ACC112 (cell line): ENCODE measurements around the gene MYL6B.

ENCODE experiments used
- H2AFZ ChIP-seq: fragments of 200-600 bp; sonication (generic); one replicate; pipeline ENCODE4 v1.6.0; 2017; ENCODE audit warnings: antibody characterized with exemption, low read length; ENCODE audit not compliant: unreplicated experiment
- H3K27ac ChIP-seq: fragments of 200-600 bp; sonication (generic); 2 replicates; pipeline ENCODE4 v1.5.1; 2014; ENCODE audit warnings: low read depth, mild to moderate bottlenecking, antibody characterized with exemption, low read length, moderate library complexity
- H3K27me3 ChIP-seq: fragments of 200-600 bp; sonication (generic); 2 replicates; pipeline ENCODE4 v1.6.1; 2014; ENCODE audit warnings: mild to moderate bottlenecking, antibody characterized with exemption, low read length, moderate library complexity, mixed read lengths; ENCODE audit not compliant: insufficient read depth
- H3K36me3 ChIP-seq: fragments of 200-600 bp; sonication (generic); 2 replicates; pipeline ENCODE4 v1.6.1; 2016; ENCODE audit warnings: mild to moderate bottlenecking, antibody characterized with exemption, low read length, moderate library complexity, mixed read lengths; ENCODE audit not compliant: insufficient read depth
- H3K4me1 ChIP-seq: fragments of 200-600 bp; sonication (generic); one replicate; pipeline ENCODE4 v1.6.1; 2016; ENCODE audit warnings: low read length, mixed read lengths; ENCODE audit not compliant: insufficient read depth, unreplicated experiment, control insufficient read depth
- H3K4me3 ChIP-seq: fragments of 200-600 bp; sonication (generic); 2 replicates; pipeline ENCODE4 v1.5.1; 2014; ENCODE audit warnings: mild to moderate bottlenecking, low read depth, low read length
- H3K79me2 ChIP-seq: fragments of 200-600 bp; sonication (generic); one replicate; pipeline ENCODE4 v1.6.0; 2016; ENCODE audit warnings: low read length; ENCODE audit not compliant: control insufficient read depth, unreplicated experiment, insufficient read depth

The MYL6B gene

GRCh38 chr12:56137853-56138571 lies 14.4 kb upstream of the MYL6B start:
- peaks cover 37% of the 10 kb centered on the region for H3K36me3 ChIP-seq

DNA sequence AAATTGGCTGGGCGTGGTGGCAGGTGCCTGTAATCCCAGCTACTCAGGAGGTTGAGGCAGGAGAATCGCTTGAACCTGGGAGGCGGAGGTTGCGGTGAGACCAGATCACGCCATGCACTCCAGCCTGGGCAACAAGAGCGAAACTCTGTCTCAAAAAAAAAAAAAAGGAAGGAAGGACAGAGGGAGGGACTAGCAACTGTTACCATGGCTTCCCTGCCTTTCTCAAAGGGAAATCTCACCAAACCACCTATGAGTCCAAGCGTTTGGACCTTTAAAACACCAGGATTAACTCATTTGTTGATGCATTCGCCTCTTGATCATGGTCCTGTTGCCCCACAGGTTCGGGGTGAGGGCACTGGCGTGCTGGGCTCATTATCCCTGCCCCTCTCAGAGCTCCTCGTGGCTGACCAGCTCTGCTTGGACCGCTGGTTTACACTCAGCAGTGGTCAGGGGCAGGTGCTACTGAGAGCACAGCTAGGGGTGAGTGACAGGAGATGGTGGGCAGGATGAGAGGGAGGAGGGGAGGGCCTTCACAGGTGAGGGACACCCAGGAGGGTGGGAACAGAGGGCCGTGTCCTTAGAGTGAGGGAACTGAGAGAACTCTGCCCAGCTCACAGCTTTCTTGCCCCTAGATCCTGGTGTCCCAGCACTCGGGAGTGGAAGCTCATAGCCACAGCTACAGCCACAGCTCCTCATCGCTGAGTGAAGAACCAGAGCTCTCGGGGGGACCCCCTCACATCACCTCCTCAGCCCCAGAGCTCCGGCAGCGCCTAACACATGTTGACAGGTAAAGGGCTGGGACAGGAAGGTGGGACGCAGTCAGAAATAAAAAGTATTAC lies 10.2 kb upstream of the MYL6B start:
- H3K27me3 ChIP-seq: no peaks in the 10 kb centered on the region
- H3K36me3 ChIP-seq: peaks cover 26% of the 10 kb centered on the region

More at GRCh38 chr12:56137853-56138571, 14.4 kb upstream of the MYL6B start:
- no peak overlapping the region for H3K27ac ChIP-seq
- no peaks in the 10 kb centered on the region for H3K4me1 ChIP-seq
- no peak overlapping the region for H2AFZ ChIP-seq
- no peaks in the 10 kb centered on the region for H3K79me2 ChIP-seq
- no peak overlapping the region for H3K4me3 ChIP-seq
- H3K27me3 ChIP-seq: no peaks in the 10 kb centered on the region

GRCh38 chr12:56143217-56143616 lies 9.2 kb upstream of the MYL6B start:
- no peak overlapping the region for H2AFZ ChIP-seq
- no peak overlapping the region for H3K27ac ChIP-seq
- H3K4me3 ChIP-seq: no peak overlapping the region
- H3K4me1 ChIP-seq: peaks cover 6% of the 10 kb centered on the region
- peaks cover 17% of the 10 kb centered on the region for H3K36me3 ChIP-seq
- no peaks in the 10 kb centered on the region for H3K27me3 ChIP-seq
- no peaks in the 10 kb centered on the region for H3K79me2 ChIP-seq

More for the DNA sequence above, 10.2 kb upstream of the MYL6B start:
- Histone ChIP-seq H3K4me3 (no peak overlapping the region), H3K79me2 (no peaks in the 10 kb centered on the region), H3K27ac (no peak overlapping the region), H2AFZ (no peak overlapping the region), H3K4me1 (peaks cover 6% of the 10 kb centered on the region)

- Histone ChIP-seq H3K27me3 (no peaks in the 10 kb centered on the region), H3K27ac (no peak overlapping the region)
Observed at GRCh38 chr12:56143870-56144269, 8.5 kb upstream of the MYL6B start.

GRCh38 chr12:56145217-56145616 lies 7.2 kb upstream of the MYL6B start:
- no peaks in the 10 kb centered on the region for H3K79me2 ChIP-seq
- no peak overlapping the region for H3K4me3 ChIP-seq
- peaks cover 11% of the 10 kb centered on the region; the same call in 1 of the 2 replicates for H3K36me3 ChIP-seq
- H2AFZ ChIP-seq: no peak overlapping the region
- peaks cover 8% of the 10 kb centered on the region for H3K4me1 ChIP-seq
- H3K27me3 ChIP-seq: no peaks in the 10 kb centered on the region
- no peak overlapping the region for H3K27ac ChIP-seq

More at GRCh38 chr12:56143870-56144269, 8.5 kb upstream of the MYL6B start:
- Histone ChIP-seq H2AFZ (no peak overlapping the region), H3K36me3 (peaks cover 11% of the 10 kb centered on the region; the same call in 1 of the 2 replicates), H3K79me2 (no peaks in the 10 kb centered on the region), H3K4me1 (peaks cover 6% of the 10 kb centered on the region), H3K4me3 (no peak overlapping the region)

DNA sequence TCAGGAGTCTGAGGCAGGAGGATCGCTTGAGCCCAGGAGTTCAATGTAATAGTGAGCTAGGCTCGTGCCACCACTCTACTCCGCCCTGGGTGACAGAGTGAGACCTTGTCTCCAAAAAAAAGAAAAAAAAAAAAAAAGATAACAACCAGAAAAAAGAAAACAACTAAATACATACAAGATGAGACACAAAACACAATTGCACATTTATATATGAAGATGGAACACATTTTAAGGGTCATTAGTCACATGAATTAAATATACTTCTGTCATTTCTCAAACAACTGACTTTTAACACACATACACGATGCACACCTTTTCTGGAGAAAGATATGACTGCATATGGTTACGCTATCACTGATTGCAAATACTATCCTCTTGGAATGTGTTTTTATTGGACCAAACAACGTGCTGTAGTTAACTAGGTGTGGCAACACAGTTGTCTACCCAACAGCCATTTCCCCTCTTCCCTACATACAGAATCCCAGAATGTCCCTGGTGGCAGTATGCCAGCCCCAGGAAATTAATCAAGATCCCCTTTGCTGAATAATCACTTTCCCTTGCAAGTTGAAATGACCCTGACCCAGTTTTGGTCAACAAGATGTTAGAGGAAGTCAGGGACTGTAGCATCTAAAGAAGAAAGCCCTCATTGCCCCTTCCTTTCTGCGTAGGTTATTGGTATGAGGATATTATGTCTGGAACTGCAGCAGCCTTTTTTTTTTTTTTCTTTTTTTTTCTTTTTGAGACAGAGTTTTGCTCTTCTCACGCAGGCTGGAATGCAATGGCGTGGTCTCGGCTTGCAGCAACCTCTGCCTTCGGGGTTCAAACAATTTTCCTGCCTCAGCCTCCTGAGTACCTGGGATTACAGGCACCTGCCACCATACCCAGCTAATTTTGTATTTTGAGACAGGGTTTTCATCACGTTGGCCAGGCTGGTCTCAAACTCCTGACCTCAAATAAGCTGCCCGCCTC lies 5.6 kb upstream of the MYL6B start:
- peaks cover 3% of the 10 kb centered on the region for H3K79me2 ChIP-seq
- 0 out of 2 replicates have a peak, but pooled peaks cover 6% of the 10 kb centered on the region for H3K36me3 ChIP-seq
- H3K27ac ChIP-seq: no peak overlapping the region
- peaks cover 21% of the 10 kb centered on the region for H3K4me1 ChIP-seq
- no peak overlapping the region for H3K4me3 ChIP-seq
- no peak overlapping the region for H2AFZ ChIP-seq
- H3K27me3 ChIP-seq: no peaks in the 10 kb centered on the region

DNA sequence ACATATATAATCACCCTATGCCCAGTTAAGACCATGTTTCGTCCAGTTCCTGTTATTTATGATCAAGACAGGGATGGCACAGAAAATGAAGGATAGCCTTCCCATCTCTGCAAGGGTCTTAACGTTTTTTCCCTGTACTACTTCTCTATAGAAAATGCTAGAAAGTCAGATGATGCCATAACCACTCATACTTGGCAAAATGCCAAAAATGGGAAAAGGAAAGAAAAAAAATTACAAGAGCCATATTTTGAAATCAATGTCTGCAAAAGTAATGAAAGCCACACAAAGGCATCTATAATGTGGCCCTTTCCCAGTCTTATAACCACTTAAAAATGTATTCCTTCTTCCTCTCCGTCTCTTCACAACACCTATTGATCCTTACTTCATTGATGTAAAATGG lies 1.8 kb upstream of the MYL6B start:
- no peaks in the 10 kb centered on the region; the same call in 1 of the 2 replicates for H3K36me3 ChIP-seq
- H3K27me3 ChIP-seq: no peaks in the 10 kb centered on the region
- peaks cover 31% of the 10 kb centered on the region for H3K4me1 ChIP-seq
- no peak overlapping the region for H2AFZ ChIP-seq
- peaks cover 3% of the 10 kb centered on the region for H3K79me2 ChIP-seq
- H3K4me3 ChIP-seq: no peak overlapping the region
- H3K27ac ChIP-seq: 0 out of 2 replicates have a peak overlapping the region, but pooled peaks have one; percentile 0

GRCh38 chr12:56151672-56152131 lies 685 bp upstream of the MYL6B start:
- Histone ChIP-seq H3K4me3 (peak overlapping the region; percentile 83), H2AFZ (peak overlapping the region; percentile 93), H3K27ac (peak overlapping the region; percentile 56), H3K4me1 (peaks cover 28% of the 10 kb centered on the region), H3K79me2 (peaks cover 3% of the 10 kb centered on the region), H3K27me3 (no peaks in the 10 kb centered on the region), H3K36me3 (no peaks in the 10 kb centered on the region; the same call in 1 of the 2 replicates)

DNA sequence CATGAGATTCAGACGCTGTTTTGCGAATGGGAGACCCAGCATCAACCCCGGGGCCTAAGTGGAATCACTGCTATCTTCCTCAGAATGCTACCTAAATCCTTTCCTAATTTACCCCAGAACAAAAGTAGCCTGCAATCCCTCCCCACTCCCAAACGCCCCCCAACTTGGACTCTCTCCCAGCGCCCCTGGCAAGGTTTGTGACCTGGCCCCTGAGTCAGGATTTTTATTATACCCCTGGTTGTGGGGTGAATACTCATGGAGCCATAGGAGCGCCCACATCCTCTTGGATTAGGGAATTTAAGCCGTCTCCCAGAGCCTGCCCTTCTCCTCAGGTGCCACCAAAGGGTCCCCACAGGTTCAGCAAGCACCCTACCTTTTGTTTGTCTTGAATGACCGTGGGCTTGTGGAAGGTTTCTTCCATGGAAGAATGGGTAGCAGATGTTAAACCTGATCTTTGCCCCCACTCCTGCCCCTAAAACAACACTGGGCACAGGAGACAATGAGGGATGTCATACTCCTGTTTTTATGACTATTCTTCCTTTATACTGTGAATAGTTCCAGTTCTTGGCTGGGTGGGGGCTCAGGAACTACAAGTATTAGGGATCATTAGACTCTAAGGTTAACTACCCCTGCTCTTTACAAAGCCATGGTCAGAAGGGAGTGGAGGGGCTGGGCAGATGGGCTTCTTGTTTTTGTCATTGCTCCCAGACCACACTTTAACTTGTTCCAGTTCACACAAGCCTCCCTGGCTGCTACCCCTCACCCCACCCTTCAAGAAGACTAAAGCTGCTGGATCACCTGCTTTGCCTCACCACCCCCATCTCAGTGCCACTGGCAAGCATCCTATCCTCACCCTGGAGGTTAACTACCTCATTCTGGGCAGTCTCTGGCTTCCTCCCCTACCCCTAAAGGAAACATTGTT lies 630 bp downstream of the MYL6B start:
- peaks cover 25% of the 10 kb centered on the region for H3K4me1 ChIP-seq
- peak overlapping the region; percentile 66 for H2AFZ ChIP-seq
- no peak overlapping the region for H3K27ac ChIP-seq
- H3K36me3 ChIP-seq: no peaks in the 10 kb centered on the region; the same call in 1 of the 2 replicates
- H3K27me3 ChIP-seq: no peaks in the 10 kb centered on the region
- H3K79me2 ChIP-seq: peaks cover 3% of the 10 kb centered on the region
- H3K4me3 ChIP-seq: peak overlapping the region; percentile 83
